GM21526 (cell line): ENCODE results near the gene OR5H2.
"Not testable (repeated sequence)": the region's sequence is repeated elsewhere in the genome, so short reads cannot be mapped to it uniquely, and the experiment has no call there.

Experiments
- ATAC-seq: cut with Tn5 transposase; IDR thresholded peaks from one replicate; pipeline ENCODE4 v1.9.1; 2021; ENCODE audit warnings: moderate library complexity; ENCODE audit not compliant: unreplicated experiment, low FRiP score

Gene OR5H2

GRCh38 chr3:98282205-98282604 lies at the start of gene OR5H2:
OR5H2 (plus strand) TSS chr3:98282505; CDS start chr3:98282903, 398 bp downstream.
- no peak for ATAC-seq

DNA sequence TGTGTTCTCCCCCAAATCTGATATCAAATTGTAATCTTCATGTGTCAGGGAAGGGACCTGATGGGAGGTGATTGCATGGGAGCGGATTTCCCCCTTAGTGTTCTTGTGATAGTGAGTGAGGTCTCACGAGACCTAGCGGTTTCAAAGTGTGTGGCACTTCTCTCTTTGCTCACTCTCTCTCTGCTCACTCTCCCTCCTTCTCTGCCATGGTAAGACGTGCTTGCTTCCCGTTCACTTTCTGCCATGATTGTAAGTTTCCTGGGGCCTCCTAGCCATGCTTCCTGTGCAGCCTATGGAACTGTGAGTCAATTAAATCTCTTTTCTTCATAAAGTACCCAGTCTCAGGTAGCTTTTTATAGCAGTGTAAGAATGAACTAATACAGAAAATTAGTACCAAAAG lies 48.8 kb upstream of the OR5H2 start:
- ATAC-seq = no peak

DNA sequence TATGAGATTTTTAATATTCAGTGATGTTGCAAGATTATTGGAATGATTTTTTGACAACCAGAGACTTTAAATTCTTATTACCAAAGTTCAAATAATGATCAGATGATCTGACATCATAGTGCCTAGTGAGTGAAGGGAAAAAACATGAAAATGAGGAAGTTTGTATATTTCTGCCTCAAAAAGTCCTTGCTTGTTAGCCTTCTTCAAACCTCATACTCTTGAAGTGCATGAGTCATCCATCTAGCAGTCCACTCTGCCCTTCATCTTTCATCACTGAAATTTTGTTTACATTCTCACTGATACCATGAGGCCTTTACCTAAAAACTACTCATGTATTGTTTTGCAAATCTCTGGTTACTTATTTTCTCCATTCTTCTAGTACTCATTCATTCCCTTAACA lies 42.2 kb upstream of the OR5H2 start:
- ATAC-seq = no peak

DNA sequence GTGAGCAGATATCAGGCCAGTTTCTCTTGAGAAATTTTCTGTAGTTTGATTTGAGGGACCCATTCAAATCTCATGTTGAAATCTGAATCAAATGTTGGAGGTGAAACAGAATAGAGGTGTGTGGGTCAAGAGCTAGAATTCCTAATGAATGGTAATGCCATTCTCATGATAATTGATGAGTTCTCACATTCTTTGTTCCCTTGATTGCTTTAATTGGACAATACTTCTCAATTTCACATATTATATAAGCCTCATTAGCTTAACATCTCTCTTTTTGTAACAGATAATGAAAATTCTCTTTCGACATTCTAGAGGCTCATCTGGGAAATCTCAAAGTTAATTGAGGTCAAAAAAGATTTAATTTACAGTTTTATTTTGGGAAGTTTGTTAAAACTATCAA lies 40.1 kb upstream of the OR5H2 start:
- ATAC-seq = no peak

DNA sequence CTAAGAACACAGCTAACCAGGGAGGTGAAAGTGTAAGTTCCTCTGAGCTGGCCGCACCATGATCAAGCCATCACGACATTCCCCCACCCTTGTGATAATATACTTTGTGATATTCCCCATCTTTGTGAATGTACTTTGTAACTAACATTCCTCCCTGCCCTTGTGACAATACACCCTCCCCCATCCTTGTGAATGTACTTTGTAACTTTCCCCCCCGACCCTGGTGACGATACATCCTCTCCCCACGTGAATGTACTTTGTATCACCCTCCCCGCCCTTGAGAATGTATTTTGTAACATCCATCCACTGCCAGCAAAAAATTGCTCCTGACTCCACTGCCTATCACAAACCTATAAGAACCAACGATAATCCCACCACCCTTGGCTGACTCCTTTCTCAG lies 38.5 kb upstream of the OR5H2 start:
- ATAC-seq = no peak

- no peak for ATAC-seq
Observed at GRCh38 chr3:98246142-98246541, 36.2 kb upstream of the OR5H2 start.

DNA sequence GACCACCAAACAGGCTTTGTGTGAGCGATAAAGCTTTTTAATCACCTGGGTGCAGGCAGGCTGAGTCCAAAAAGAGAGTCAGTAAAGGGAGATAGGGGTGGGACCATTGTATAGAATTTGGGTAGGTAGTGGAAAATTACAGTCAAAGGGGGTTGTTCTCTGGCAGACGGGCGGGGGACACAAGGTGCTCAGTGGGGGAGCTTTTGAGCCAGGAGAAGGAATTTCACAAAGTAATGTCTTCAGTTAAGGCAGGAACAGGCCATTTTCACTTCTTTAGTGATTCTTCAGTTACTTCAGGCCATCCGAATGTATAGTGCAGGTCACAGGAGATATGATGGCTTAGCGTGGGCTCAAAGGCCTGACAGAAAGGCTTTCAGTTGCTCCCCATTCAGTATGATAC lies 26.3 kb upstream of the OR5H2 start:
- ATAC-seq = not testable (repeated sequence)

GRCh38 chr3:98259707-98260106 lies 22.6 kb upstream of the OR5H2 start:
- peak; percentile 62 for ATAC-seq

DNA sequence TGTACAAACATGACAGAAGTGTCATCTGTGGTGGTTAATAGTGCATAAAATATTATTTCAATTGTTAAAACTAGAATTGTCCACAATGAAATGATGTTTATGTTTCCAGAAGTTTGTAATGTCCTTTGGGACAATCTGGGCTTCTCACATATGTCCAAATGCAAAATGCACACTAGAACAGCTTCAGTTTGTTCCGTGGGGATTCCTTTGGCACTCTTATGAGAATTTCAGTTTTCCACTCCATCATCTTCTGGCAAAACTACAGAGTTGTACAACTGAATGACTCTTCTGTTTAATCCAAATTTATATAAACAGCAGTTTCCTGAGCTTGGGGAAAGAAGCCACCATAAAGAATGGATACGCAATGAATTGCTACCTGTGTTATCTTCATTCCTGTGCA lies 20.3 kb upstream of the OR5H2 start:
- ATAC-seq = no peak

DNA sequence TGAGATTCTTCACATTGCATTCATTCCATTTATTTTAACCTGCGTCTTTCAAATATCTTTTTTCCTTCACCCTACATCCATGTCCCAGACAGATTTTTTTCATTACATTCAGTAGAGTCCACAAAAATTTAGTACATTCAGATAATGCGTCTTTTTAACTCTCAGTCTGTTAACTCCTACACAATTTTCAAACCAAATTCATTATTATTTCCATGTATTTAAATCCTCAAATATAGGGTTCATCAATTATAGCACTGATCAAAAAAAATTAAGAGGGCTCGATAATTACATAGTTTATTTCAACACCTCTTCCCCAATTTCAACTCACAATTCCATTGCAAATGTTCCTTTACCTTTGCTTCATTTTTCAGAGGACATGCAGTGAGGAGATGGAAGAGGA lies 18.4 kb upstream of the OR5H2 start, which contains the start of gene OR5H6:
OR5H6 (plus strand) TSS at position 301 of the 400 bp plus-strand sequence; CDS start at position 390, 89 bp downstream.
- ATAC-seq = no peak

- ATAC-seq = no peak
Observed at GRCh38 chr3:98269846-98270245, 12.5 kb upstream of the OR5H2 start.

DNA sequence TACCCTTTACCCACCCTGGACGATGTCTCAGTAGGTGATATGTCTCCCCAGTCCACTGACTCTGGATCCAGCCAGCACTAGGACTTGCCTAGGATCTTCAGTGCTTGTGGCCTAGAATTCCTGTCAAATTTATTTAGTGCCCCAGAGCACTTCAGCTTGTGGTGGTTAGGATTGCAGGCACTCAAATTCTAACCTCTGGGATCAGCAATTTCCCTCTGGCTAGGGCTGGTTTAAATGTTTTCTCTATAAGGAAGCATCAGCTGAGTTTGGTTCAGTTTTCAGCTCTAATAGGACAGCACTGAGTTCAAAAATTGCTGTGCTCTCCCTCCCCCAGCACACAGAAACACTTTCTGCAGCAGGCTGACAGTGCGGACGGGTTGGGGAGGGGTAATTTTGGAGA lies 10.2 kb upstream of the OR5H2 start:
- ATAC-seq = no peak

GRCh38 chr3:98274914-98275313 lies 7.4 kb upstream of the OR5H2 start:
- no peak for ATAC-seq

DNA sequence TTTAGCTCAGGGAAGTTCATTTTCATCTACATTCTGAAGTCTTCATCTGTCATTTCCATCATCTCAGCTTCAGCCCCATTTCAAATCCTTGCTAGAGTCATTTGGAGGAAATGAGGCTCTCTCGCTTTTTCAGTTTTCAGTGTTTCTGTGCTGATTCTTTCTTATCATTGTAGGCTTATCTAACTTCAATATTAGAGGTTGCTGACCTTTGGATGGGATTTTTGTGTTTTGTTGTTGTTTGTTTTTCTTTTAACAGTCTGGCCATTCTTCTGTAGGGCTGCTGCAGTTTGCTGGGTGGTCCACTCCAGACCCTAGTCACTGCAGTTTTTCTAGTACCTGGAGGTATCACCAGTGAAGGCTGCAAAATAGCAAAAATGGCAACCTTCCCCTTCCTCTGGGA lies 8.6 kb downstream of the OR5H2 start:
- ATAC-seq = no peak

DNA sequence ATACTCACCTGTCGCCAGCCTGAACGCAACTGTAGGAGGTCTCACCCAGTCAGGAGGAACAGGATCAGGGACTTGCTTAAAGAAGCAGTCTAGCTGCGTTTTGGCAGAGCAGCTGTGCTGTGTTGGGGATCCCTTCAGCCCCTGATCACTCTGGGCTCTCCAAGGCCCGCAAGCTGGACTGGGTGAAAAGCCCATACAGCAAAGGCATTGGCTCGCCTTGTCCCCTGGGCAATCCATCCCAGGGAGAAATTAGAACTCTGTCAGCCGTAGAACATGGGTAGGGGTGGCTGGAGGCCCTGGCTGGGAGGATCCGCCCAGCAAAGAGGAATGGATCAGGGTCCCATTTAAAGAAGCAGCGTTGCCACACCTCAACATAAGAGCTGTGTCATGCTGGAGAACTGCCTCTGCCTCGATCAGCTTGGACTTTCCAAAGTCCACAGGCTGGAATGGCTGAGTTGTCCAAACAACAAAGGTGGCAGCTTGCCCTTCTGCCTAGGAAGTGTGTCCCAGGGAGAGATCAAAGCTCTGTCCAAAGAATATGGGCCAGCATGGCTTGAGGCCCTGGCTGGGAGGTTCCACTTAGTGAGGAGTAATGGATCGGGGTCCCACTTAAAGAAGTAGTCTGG lies 9.1 kb downstream of the OR5H2 start:
- no peak for ATAC-seq

GRCh38 chr3:98322101-98322500 lies 39.8 kb downstream of the OR5H2 start:
- no peak for ATAC-seq

GRCh38 chr3:98322686-98323085 lies 40.4 kb downstream of the OR5H2 start:
- no peak for ATAC-seq

GRCh38 chr3:98323425-98323824 lies 41.1 kb downstream of the OR5H2 start:
- no peak for ATAC-seq

DNA sequence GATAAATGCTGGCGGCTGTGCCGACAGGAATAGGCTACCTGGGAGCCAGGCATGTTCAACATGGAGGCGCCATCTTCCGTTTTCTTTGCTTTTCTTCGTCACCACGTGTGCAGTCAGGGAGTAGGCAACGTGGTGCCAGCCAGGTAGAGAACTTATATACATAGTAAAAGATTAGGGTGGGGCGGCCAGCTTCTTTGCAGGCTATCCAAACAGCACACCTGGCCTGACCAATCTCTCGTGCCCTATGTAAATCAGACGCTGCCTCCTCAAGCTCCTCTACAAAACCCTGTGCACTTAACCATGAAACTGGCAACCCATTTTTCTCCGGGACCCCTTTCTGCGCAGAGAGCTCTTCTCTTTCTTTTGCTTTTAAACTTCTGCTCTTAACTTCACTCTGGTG lies 42.8 kb downstream of the OR5H2 start:
- no peak for ATAC-seq

- no peak for ATAC-seq
Observed at GRCh38 chr3:98326105-98326893, 44.0 kb downstream of the OR5H2 start.

DNA sequence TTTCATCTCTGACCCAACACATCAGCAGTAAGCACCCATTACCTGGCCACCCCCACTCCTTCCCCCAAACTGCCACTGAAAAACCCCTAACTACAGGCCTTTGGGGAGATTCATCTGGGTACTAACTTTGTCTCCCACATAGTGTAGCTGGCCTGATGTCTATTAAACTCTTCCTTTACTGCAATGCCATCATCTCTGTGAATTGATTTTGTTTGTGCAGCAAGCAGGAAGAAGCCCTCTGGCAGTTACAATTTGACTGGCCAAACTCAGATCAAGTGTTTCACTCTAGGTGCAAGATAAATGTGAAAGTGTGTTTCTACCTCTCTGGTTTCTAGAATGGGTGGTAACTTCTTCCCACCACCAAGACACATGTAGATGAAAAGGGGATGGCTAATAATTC lies 44.6 kb downstream of the OR5H2 start:
- peak; percentile 73 for ATAC-seq

DNA sequence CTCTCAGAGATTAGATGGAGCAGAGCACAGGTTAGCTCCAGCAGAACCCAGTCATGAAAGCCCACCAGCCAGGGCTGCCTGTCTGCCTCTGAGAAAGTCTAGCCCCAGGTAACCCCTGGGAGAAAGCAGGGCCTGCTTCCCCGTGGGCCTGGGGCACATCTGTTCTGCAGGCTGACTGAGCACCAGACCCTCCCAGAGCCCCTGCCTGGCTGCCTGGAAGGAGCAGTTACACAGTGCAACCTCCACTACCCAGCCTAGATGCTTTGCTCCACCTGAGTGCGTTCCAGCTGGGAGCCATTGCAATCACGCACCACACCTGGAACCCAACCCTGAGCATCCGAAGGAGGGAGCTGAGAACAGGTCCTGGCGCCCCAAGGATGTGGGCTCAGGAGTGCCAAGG lies 46.6 kb downstream of the OR5H2 start:
- ATAC-seq = no peak
